HL-60 (cell line): ENCODE measurements around the gene PHF19.

Source experiments
- DNase-seq, 2 experiments: peaks; one replicate each; pipeline ENCODE4 v3.0.0-alpha.2; 2010 to 2020; ENCODE audit warnings: low read depth in 1 of 2, low spot score in 1 of 2
- H3K27ac ChIP-seq: fragments of 250-450 bp; sonication (Bioruptor Pico); replicated peaks from 2 replicates; pipeline ENCODE4 v1.5.1; 2020; ENCODE audit warnings: mild to moderate bottlenecking, moderate library complexity
- H3K27me3 ChIP-seq: fragments of 250-450 bp; sonication (Bioruptor Pico); 2 replicates; pipeline ENCODE4 v1.5.1; 2021; ENCODE audit warnings: mild to moderate bottlenecking, moderate library complexity; ENCODE audit not compliant: insufficient read depth, poor library complexity, severe bottlenecking
- H3K4me3 ChIP-seq: replicated peaks from 2 replicates; pipeline ENCODE4 v1.5.1; 2011; ENCODE audit warnings: mild to moderate bottlenecking, control low read depth, low read length; ENCODE audit not compliant: insufficient read depth
- GABPA ChIP-seq: IDR thresholded peaks from 2 replicates; pipeline ENCODE4 v1.6.1; 2012; ENCODE audit warnings: low read depth
- POLR2AphosphoS5 ChIP-seq: IDR thresholded peaks from 2 replicates; pipeline ENCODE4 v1.6.1; 2012; ENCODE audit warnings: low read depth
- REST ChIP-seq: IDR thresholded peaks from 2 replicates; pipeline ENCODE4 v1.6.1; 2012; ENCODE audit warnings: low read depth; ENCODE audit not compliant: insufficient replicate concordance
- SPI1 ChIP-seq: IDR thresholded peaks from 2 replicates; pipeline ENCODE4 v1.6.1; 2012; ENCODE audit warnings: low read depth, mild to moderate bottlenecking, borderline replicate concordance
- TF ChIP-seq, protein P1 (sequence below): IDR thresholded peaks from one replicate; pipeline ENCODE4 v1.5.1; 2011; ENCODE audit warnings: low read length, control low read depth, inconsistent platforms; ENCODE audit not compliant: insufficient read depth

Gene PHF19

GRCh38 chr9:120921661-120922181 lies 44.7 kb upstream of the PHF19 start:
- H3K27me3 ChIP-seq, result no peaks in the 10 kb centered on the region
- DNase-seq, result no peak
- no peak for TF ChIP-seq POLR2AphosphoS5
- TF ChIP-seq REST, result no peak
- TF ChIP-seq, protein P1, sequence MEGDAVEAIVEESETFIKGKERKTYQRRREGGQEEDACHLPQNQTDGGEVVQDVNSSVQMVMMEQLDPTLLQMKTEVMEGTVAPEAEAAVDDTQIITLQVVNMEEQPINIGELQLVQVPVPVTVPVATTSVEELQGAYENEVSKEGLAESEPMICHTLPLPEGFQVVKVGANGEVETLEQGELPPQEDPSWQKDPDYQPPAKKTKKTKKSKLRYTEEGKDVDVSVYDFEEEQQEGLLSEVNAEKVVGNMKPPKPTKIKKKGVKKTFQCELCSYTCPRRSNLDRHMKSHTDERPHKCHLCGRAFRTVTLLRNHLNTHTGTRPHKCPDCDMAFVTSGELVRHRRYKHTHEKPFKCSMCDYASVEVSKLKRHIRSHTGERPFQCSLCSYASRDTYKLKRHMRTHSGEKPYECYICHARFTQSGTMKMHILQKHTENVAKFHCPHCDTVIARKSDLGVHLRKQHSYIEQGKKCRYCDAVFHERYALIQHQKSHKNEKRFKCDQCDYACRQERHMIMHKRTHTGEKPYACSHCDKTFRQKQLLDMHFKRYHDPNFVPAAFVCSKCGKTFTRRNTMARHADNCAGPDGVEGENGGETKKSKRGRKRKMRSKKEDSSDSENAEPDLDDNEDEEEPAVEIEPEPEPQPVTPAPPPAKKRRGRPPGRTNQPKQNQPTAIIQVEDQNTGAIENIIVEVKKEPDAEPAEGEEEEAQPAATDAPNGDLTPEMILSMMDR, result no peak
- TF ChIP-seq GABPA, result no peak
- TF ChIP-seq SPI1, result no peak
- H3K4me3 ChIP-seq, result no peak overlapping the region
- H3K27ac ChIP-seq, result no peak overlapping the region

GRCh38 chr9:120920806-120921178 lies 43.8 kb upstream of the PHF19 start:
- Histone ChIP-seq H3K27me3 (no peaks in the 10 kb centered on the region), H3K4me3 (no peak overlapping the region), H3K27ac (no peak overlapping the region)
- DNase-seq, result no peak
- TF ChIP-seq REST (no peak), GABPA (no peak), POLR2AphosphoS5 (no peak), SPI1 (no peak)
- TF ChIP-seq, protein P1, result no peak

- no peak for TF ChIP-seq REST
- TF ChIP-seq GABPA, result no peak
- TF ChIP-seq POLR2AphosphoS5, result no peak
- TF ChIP-seq, protein P1, result no peak
- no peak for TF ChIP-seq SPI1
- no peak for DNase-seq
- H3K27me3 ChIP-seq, result no peaks in the 10 kb centered on the region
- H3K4me3 ChIP-seq, result no peak overlapping the region
- H3K27ac ChIP-seq, result no peak overlapping the region
Measured at GRCh38 chr9:120919843-120920805, 43.1 kb upstream of the PHF19 start.
